HPDE6-E6E7 (cell line): ENCODE data around the gene FNDC1.
"Not testable (repeated sequence)": the region's sequence is repeated elsewhere in the genome, so short reads cannot be mapped to it uniquely, and the experiment has no call there.

Experiments
- DNase-seq: peaks from one replicate; pipeline ENCODE4 v3.0.0; 2011; ENCODE audit warnings: missing footprints; ENCODE audit errors: extremely low spot score

FNDC1 gene

GRCh38 chr6:159257846-159258245 is 88.6 kb downstream of the FNDC1 start:
- no peak for DNase-seq

GRCh38 chr6:159259441-159260125 is 90.4 kb downstream of the FNDC1 start:
- DNase-seq = no peak

- no peak for DNase-seq
Observed at GRCh38 chr6:159260208-159260607, 91.0 kb downstream of the FNDC1 start.

- DNase-seq = no peak
Observed at GRCh38 chr6:159261995-159262394, 92.8 kb downstream of the FNDC1 start.

GRCh38 chr6:159262586-159262985 is 93.4 kb downstream of the FNDC1 start:
- DNase-seq = no peak

GRCh38 chr6:159267165-159267564 is 98.0 kb downstream of the FNDC1 start:
- DNase-seq = no peak

- DNase-seq = no peak
Observed at GRCh38 chr6:159268511-159268910, 99.3 kb downstream of the FNDC1 start.

- no peak for DNase-seq
Observed at GRCh38 chr6:159271257-159271656, 102.1 kb downstream of the FNDC1 start.

GRCh38 chr6:159278626-159279025 is 109.4 kb downstream of the FNDC1 start:
- DNase-seq = no peak

- DNase-seq = peak; percentile 11
Observed at GRCh38 chr6:159279790-159280277, 110.6 kb downstream of the FNDC1 start.

- no peak for DNase-seq
Observed at GRCh38 chr6:159282421-159282820, 113.2 kb downstream of the FNDC1 start.

GRCh38 chr6:159284661-159285060 is 115.5 kb downstream of the FNDC1 start:
- DNase-seq = not testable (repeated sequence)

GRCh38 chr6:159298840-159299239 is 129.6 kb downstream of the FNDC1 start:
- no peak for DNase-seq

- DNase-seq = no peak
Observed at GRCh38 chr6:159299566-159299965, 130.4 kb downstream of the FNDC1 start.

GRCh38 chr6:159301277-159301676 is 132.1 kb downstream of the FNDC1 start:
- DNase-seq = no peak

- no peak for DNase-seq
Observed at GRCh38 chr6:159301810-159302593, 132.8 kb downstream of the FNDC1 start.

- DNase-seq = no peak
Observed at GRCh38 chr6:159302594-159302992, 133.4 kb downstream of the FNDC1 start.

GRCh38 chr6:159303159-159303558 is 134.0 kb downstream of the FNDC1 start:
- DNase-seq = no peak

- no peak for DNase-seq
Observed at GRCh38 chr6:159303784-159304183, 134.6 kb downstream of the FNDC1 start.

- no peak for DNase-seq
Observed at GRCh38 chr6:159304641-159305040, 135.4 kb downstream of the FNDC1 start.

- no peak for DNase-seq
Observed at GRCh38 chr6:159305159-159305558, 136.0 kb downstream of the FNDC1 start.

GRCh38 chr6:159305804-159306537 is 136.8 kb downstream of the FNDC1 start:
- DNase-seq = no peak
